Hematopoietic multipotent progenitor cell treated with erythropoietin and hydrocortisone succinate and interleukin-3 and kit ligand, for 15 days (in vitro differentiated cells): ENCODE data around the gene SPPL3.

Experiments used
- DNase-seq: peaks from one replicate; pipeline ENCODE4 v3.0.0-alpha.2; 2015; ENCODE audit warnings: low spot score

Gene SPPL3

GRCh38 chr12:120725151-120725658 lies 179.0 kb downstream of the SPPL3 start:
- no peak for DNase-seq

GRCh38 chr12:120724720-120725119 lies 179.4 kb downstream of the SPPL3 start:
- DNase-seq, result no peak

- DNase-seq, result no peak
Observed at GRCh38 chr12:120722784-120723183, 181.4 kb downstream of the SPPL3 start.

- peak; percentile 23 for DNase-seq
Observed at GRCh38 chr12:120721866-120722265, 182.3 kb downstream of the SPPL3 start.

GRCh38 chr12:120720987-120721801 lies 183.0 kb downstream of the SPPL3 start:
- DNase-seq, result peak; percentile 13

- DNase-seq, result peak; percentile 93
Observed at GRCh38 chr12:120720234-120720986, 183.7 kb downstream of the SPPL3 start.

- DNase-seq, result peak; percentile 83
Observed at GRCh38 chr12:120719496-120720233, 184.5 kb downstream of the SPPL3 start.

GRCh38 chr12:120719072-120719471 lies 185.1 kb downstream of the SPPL3 start:
- peak; percentile 55 for DNase-seq

GRCh38 chr12:120718055-120718454 lies 186.1 kb downstream of the SPPL3 start:
- no peak for DNase-seq

GRCh38 chr12:120713861-120714482 lies 190.2 kb downstream of the SPPL3 start:
- DNase-seq, result peak; percentile 90

- DNase-seq, result no peak
Observed at GRCh38 chr12:120712610-120713009, 191.5 kb downstream of the SPPL3 start.
